MCF 10A (cell line): ENCODE data around the gene CISD2. TPM values are rescaled to one million over a fixed set of nuclear protein-coding genes. Genes with fewer than 3 reads are reported as not detected.

Experiments used
- BruUV-seq: library from RNA; stranded (reverse); fragments of 400-500 nt; replicated peaks from 2 replicates; lab custom pipeline; 2021; lab: Mats Ljungman, UMichigan
- CTCF ChIA-PET: fragments of 300-600 bp; sonication (Branson Sonifier 250); formaldehyde crosslinking; extraction: SDS; loops from one replicate; lab custom pipeline; 2021; ENCODE audit warnings: antibody characterized with exemption, inconsistent platforms; lab: Yijun Ruan, JAX
- POLR2A ChIA-PET: fragments of 300-600, 350-650 bp; sonication (Branson Sonifier 250); formaldehyde crosslinking; extraction: SDS; loops from one replicate; lab custom pipeline; 2020; ENCODE audit warnings: antibody characterized with exemption, inconsistent platforms; lab: Yijun Ruan, JAX
- DNase-seq: peaks from one replicate; pipeline ENCODE4 v3.0.0-alpha.2; 2018; ENCODE audit not compliant: unreplicated experiment
- H3K27ac Mint-ChIP-seq: one replicate; pipeline ENCODE4 v1.8.0; 2022; ENCODE audit warnings: mild to moderate bottlenecking, low read depth, mixed read lengths; ENCODE audit not compliant: unreplicated experiment
- H3K27me3 Mint-ChIP-seq: one replicate; pipeline ENCODE4 v1.8.0; 2022; ENCODE audit warnings: mixed read lengths; ENCODE audit not compliant: insufficient read depth, unreplicated experiment
- H3K36me3 Mint-ChIP-seq: one replicate; pipeline ENCODE4 v1.8.0; 2022; ENCODE audit warnings: mild to moderate bottlenecking, moderate library complexity, mixed read lengths; ENCODE audit not compliant: insufficient read depth, unreplicated experiment
- H3K4me1 Mint-ChIP-seq: one replicate; pipeline ENCODE4 v1.8.0; 2022; ENCODE audit warnings: mixed read lengths; ENCODE audit not compliant: insufficient read depth, unreplicated experiment
- H3K4me3 Mint-ChIP-seq: one replicate; pipeline ENCODE4 v1.8.0; 2022; ENCODE audit warnings: mild to moderate bottlenecking, moderate library complexity, mixed read lengths; ENCODE audit not compliant: unreplicated experiment
- H3K9me3 Mint-ChIP-seq: one replicate; pipeline ENCODE4 v1.8.0; 2022; ENCODE audit warnings: mixed read lengths; ENCODE audit not compliant: unreplicated experiment
- CTCF ChIP-seq: fragments of 200-600 bp; IDR thresholded peaks from one replicate; pipeline ENCODE4 v1.8.0; 2022; ENCODE audit warnings: antibody characterized with exemption, mild to moderate bottlenecking; ENCODE audit not compliant: unreplicated experiment
- intact Hi-C: fragments of 100-400 bp; cut with micrococcal nuclease; formaldehyde crosslinking; loops from 2 replicates; pipeline ENCODE4 v1.14.1; 2022
- total RNA-seq: library from RNA; stranded (reverse); gene quantifications from 2 replicates; pipeline ENCODE4 v1.2.3, GENCODE V29; 2022

The CISD2 gene
- total RNA-seq, 1 experiment from 2014 or later: 35.5 TPM

- Mint-ChIP-seq H3K9me3 (no peaks in the 10 kb centered on the region), H3K27me3 (no peaks in the 10 kb centered on the region), H3K4me3 (no peak overlapping the region), H3K27ac (no peak overlapping the region), H3K4me1 (peaks cover 16% of the 10 kb centered on the region), H3K36me3 (peaks cover 15% of the 10 kb centered on the region)
- no peak for TF ChIP-seq CTCF
- no TSS peak for BruUV-seq
- intact Hi-C loops: no loop called here
- POLR2A ChIA-PET: interaction anchor here (0.6 to 9.5 kb wide), 16 partner anchors 11 to 321 kb away, joined by 3 to 287 read pairs (median 8); partner anchors contain the start of genes CISD2, MANBA and SLC9B2
- DNase-seq: no peak
- CTCF ChIA-PET: interaction anchor here (0.6 to 2.5 kb wide), 9 partner anchors 10 to 268 kb away, joined by 3 to 13 read pairs (median 4); no protein-coding TSS in a partner anchor
Observed at GRCh38 chr4:102823897-102824296, 44.9 kb upstream of the CISD2 start.

GRCh38 chr4:102824398-102824797, 44.4 kb upstream of the CISD2 start:
- no peak overlapping the region for H3K27ac Mint-ChIP-seq
- no peak for DNase-seq
- H3K9me3 Mint-ChIP-seq: no peaks in the 10 kb centered on the region
- ChIA-PET POLR2A (interaction anchor here (0.6 to 9.5 kb wide), 16 partner anchors 7 to 394 kb away, joined by 3 to 287 read pairs (median 10); partner anchors contain the start of genes CISD2, MANBA and SLC9B2), CTCF (interaction anchor here (0.6 to 2.5 kb wide), 8 partner anchors 10 to 268 kb away, joined by 3 to 13 read pairs (median 4); no protein-coding TSS in a partner anchor)
- intact Hi-C loops: no loop called here
- BruUV-seq: no TSS peak
- H3K4me1 Mint-ChIP-seq: peaks cover 20% of the 10 kb centered on the region
- no peak for TF ChIP-seq CTCF
- H3K4me3 Mint-ChIP-seq: no peak overlapping the region
- no peaks in the 10 kb centered on the region for H3K27me3 Mint-ChIP-seq
- H3K36me3 Mint-ChIP-seq: peaks cover 12% of the 10 kb centered on the region

- BruUV-seq: TSS peak; percentile 22
- no peaks in the 10 kb centered on the region for H3K27me3 Mint-ChIP-seq
- H3K27ac Mint-ChIP-seq: no peak overlapping the region
- TF ChIP-seq CTCF: no peak
- H3K4me1 Mint-ChIP-seq: peaks cover 12% of the 10 kb centered on the region
- peaks cover 1% of the 10 kb centered on the region for H3K36me3 Mint-ChIP-seq
- DNase-seq: peak; percentile 82
- H3K4me3 Mint-ChIP-seq: no peak overlapping the region
- intact Hi-C loops: loop anchor here (1.0 to 5.0 kb wide), 5 partner anchors 44 to 378 kb away; partner anchors contain the start of gene NFKB1
- ChIA-PET CTCF (interaction anchor here (1.5 to 3.6 kb wide), 4 partner anchors 9 to 325 kb away, joined by 4 to 10 read pairs (median 8); partner anchors contain the start of gene NFKB1), POLR2A (interaction anchor here (0.6 to 9.5 kb wide), 31 partner anchors 8 to 395 kb away, joined by 3 to 287 read pairs (median 6); partner anchors contain the start of genes BDH2, CISD2, MANBA and SLC9B2)
- no peaks in the 10 kb centered on the region for H3K9me3 Mint-ChIP-seq
Observed at GRCh38 chr4:102825261-102826091, 43.3 kb upstream of the CISD2 start.
